Lung (tissue), 12 donors: ENCODE data around the gene RELN. TPM values are rescaled to one million over a fixed set of nuclear protein-coding genes. Genes with fewer than 3 reads are reported as not detected.

ENCODE experiments used
- ATAC-seq: fragments of 200-7000 bp; cut with Tn5 transposase; one replicate; pipeline ENCODE4 v1.9.1; 2020; ENCODE audit warnings: moderate number of reproducible peaks; ENCODE audit not compliant: insufficient read depth, low FRiP score
- DNase-seq, 3 donors: peaks; one replicate each; pipeline ENCODE4 v3.0.0-alpha.2; 2013 to 2017
- H3K27ac ChIP-seq, 2 donors: one replicate each; pipeline ENCODE4 v1.5.1; 2013; ENCODE audit warnings: mild to moderate bottlenecking in 2 of 2, moderate library complexity in 2 of 2, control low read depth in 1 of 2, inconsistent platforms in 1 of 2, low read depth in 1 of 2, low read length in 1 of 2
- H3K27me3 ChIP-seq, 3 donors: one replicate each; pipeline ENCODE4 v1.5.1; 2013; ENCODE audit warnings: low read length in 2 of 3; ENCODE audit not compliant: control insufficient read depth in 3 of 3, insufficient read depth in 3 of 3
- H3K36me3 ChIP-seq, 4 donors: one replicate each; pipeline ENCODE4 v1.5.1; 2013; ENCODE audit warnings: low read length in 4 of 4, mild to moderate bottlenecking in 1 of 4, moderate library complexity in 1 of 4; ENCODE audit not compliant: control insufficient read depth in 4 of 4, insufficient read depth in 4 of 4
- H3K4me1 ChIP-seq, 5 donors: one replicate each; pipeline ENCODE4 v1.5.1; 2013; ENCODE audit warnings: low read length in 5 of 5, mild to moderate bottlenecking in 2 of 5, moderate library complexity in 1 of 5; ENCODE audit not compliant: control insufficient read depth in 5 of 5, insufficient read depth in 5 of 5
- H3K4me3 ChIP-seq: one replicate; pipeline ENCODE4 v1.5.1; 2013; ENCODE audit warnings: mild to moderate bottlenecking, control low read depth, moderate library complexity
- H3K9ac ChIP-seq, 2 donors: one replicate each; pipeline ENCODE4 v1.5.1; 2013; ENCODE audit warnings: low read length in 2 of 2, control low read depth in 1 of 2; ENCODE audit not compliant: insufficient read depth in 1 of 2
- H3K9me3 ChIP-seq, 4 donors: one replicate each; pipeline ENCODE4 v1.5.1; 2013; ENCODE audit warnings: low read length in 3 of 4, mild to moderate bottlenecking in 1 of 4, moderate library complexity in 1 of 4; ENCODE audit not compliant: control insufficient read depth in 4 of 4, insufficient read depth in 3 of 4
- WGBS, 2 donors: extraction: QIAGEN DNeasy Blood & Tissue Kit; methylation state at CpG; one replicate each; pipeline ENCODE4 v1.1.7; 2013; 5-methylcytosine and 5-hydroxymethylcytosine counted together
- polyA plus RNA-seq, 2 donors: library from polyadenylated mRNA; stranded (reverse); fragments of 200-250 nt; gene quantifications; one replicate each; pipeline ENCODE4 v1.2.1, GENCODE V29; 2013
- total RNA-seq, 2 donors: library from RNA; depleted of rRNA in 1 of 2; stranded (reverse); fragments of >200 nt in 1 of 2; gene quantifications; one replicate each; pipeline ENCODE4 v1.2.1, GENCODE V29; 2014 to 2021
- TF ChIP-seq, protein P1 (sequence below): IDR thresholded peaks from 2 replicates; pipeline ENCODE4 v1.5.1; 2012; ENCODE audit warnings: mild to moderate bottlenecking; ENCODE audit errors: control extremely low read depth, extremely low read depth
- donor health status: control.
- donor health status: control.
- donor health status: Bipolar disorder and iron deficiency.
- donor health status: healthy.
- donor health status: DM: yes; HTN: yes; CAD: no.

Gene RELN
- total and polyA plus RNA-seq, 4 donors: 0.24 to 7.7 (median 2.0) TPM

DNA sequence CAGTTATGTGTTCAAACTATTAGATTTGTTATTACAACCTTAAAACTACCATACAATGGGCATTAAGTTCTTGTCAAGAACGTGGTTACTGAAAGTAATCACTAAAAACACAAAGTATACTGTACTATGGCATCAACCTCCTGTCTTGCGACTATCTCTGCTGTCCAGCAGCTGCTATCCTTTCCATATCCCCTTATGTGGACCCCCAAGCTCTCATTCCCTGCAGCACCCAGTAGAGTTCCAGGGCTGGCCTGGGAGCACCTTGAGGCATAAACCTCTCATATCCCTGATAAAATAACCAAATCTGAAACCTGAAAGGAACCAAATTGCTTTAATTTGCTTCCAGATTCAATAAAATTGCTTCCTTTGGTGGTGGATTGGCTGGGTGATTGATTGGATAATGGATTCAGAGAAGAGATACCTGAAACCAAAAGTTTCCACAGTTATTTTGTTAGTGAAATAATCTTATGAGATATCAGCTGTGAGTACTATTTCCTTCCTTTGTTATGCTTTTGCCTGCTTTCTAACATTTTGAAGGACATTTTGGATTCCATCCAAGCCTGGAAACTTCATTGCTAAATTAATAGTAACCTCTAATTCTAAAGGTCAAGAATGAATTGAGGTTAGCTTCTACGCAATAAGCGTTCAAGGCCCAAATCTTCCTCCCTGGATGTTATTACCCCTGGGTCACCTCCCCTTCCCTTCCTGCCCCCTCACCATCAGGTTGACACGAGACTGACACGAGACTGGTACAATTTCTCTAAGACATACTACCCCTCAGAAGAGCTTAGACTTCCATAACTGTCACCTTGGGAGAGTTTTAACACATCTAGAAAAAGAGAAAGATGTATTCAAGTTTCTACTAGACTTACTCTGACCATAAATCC is 48.8 kb downstream of the RELN start:
- no peaks in the 10 kb centered on the region for H3K27me3 ChIP-seq
- H3K9ac ChIP-seq: no peak overlapping the region
- H3K9me3 ChIP-seq: no peaks in the 10 kb centered on the region
- 68 to 69% methylated on average over 6 of the region's 6 CpGs for WGBS, 2 donors
- no peak for DNase-seq
- H3K36me3 ChIP-seq: no peaks in the 10 kb centered on the region
- H3K4me1 ChIP-seq: no peaks in the 10 kb centered on the region
- TF ChIP-seq, protein P1, sequence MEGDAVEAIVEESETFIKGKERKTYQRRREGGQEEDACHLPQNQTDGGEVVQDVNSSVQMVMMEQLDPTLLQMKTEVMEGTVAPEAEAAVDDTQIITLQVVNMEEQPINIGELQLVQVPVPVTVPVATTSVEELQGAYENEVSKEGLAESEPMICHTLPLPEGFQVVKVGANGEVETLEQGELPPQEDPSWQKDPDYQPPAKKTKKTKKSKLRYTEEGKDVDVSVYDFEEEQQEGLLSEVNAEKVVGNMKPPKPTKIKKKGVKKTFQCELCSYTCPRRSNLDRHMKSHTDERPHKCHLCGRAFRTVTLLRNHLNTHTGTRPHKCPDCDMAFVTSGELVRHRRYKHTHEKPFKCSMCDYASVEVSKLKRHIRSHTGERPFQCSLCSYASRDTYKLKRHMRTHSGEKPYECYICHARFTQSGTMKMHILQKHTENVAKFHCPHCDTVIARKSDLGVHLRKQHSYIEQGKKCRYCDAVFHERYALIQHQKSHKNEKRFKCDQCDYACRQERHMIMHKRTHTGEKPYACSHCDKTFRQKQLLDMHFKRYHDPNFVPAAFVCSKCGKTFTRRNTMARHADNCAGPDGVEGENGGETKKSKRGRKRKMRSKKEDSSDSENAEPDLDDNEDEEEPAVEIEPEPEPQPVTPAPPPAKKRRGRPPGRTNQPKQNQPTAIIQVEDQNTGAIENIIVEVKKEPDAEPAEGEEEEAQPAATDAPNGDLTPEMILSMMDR: no peak
- H3K27ac ChIP-seq: no peak overlapping the region
- H3K4me3 ChIP-seq: no peak overlapping the region
- ATAC-seq: no peak

DNA sequence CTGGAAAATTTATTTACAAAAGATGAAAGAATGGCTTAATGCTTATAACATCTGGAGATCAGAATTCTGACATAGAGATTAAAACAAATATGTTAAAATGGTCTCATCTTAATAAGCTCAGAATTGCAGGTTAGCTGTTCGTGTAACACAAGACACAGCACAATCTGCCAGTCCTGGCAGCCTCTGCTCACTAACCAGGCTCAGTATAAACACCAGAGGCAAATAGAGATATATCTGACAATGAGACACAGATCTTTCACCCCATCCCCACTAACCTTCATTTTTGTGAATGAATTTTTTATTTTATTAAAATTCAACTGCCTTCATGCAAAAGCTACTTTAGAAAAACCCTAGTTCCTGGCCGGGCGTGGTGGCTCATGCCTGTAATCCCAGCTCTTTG is 51.8 kb downstream of the RELN start:
- H3K9me3 ChIP-seq: no peaks in the 10 kb centered on the region
- no peaks in the 10 kb centered on the region for H3K36me3 ChIP-seq
- DNase-seq (no peak), ATAC-seq (no peak)
- no peak overlapping the region for H3K27ac ChIP-seq
- no peaks in the 10 kb centered on the region for H3K27me3 ChIP-seq
- H3K9ac ChIP-seq: no peak overlapping the region
- WGBS, 2 donors: 85 to 86% methylated on average over 3 of the region's 3 CpGs
- TF ChIP-seq, protein P1: no peak
- no peaks in the 10 kb centered on the region for H3K4me1 ChIP-seq
- no peak overlapping the region for H3K4me3 ChIP-seq

DNA sequence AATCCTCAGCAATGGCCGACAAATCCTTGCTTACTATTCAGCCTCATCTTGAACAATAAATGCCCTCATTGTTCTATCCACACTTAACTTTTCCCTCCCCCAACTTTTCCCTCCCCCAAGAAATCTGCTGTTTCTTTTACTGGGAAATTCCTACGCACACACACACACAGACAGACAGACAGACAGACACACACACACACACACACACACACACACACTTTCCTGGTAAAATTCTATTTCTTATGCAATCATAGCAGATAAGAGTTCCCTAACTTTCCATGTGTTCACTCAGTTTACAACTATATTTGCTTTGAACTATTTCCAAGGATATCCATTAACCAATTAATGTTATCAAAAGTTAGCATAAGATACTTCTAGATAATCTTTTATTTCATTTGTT is 52.9 kb downstream of the RELN start:
- H3K27me3 ChIP-seq: no peaks in the 10 kb centered on the region
- no peaks in the 10 kb centered on the region for H3K4me1 ChIP-seq
- DNase-seq (peak in 1 of 3 donors; percentile 1), ATAC-seq (no peak)
- no peaks in the 10 kb centered on the region for H3K9me3 ChIP-seq
- no peak overlapping the region for H3K4me3 ChIP-seq
- H3K9ac ChIP-seq: no peak overlapping the region
- no peak overlapping the region for H3K27ac ChIP-seq
- TF ChIP-seq, protein P1: no peak
- no peaks in the 10 kb centered on the region for H3K36me3 ChIP-seq
- WGBS, 2 donors: 63 to 81% methylated on average over 2 of the region's 2 CpGs
